ENCODE measurements around the gene TEKT3.

TEKT3 gene

DNA sequence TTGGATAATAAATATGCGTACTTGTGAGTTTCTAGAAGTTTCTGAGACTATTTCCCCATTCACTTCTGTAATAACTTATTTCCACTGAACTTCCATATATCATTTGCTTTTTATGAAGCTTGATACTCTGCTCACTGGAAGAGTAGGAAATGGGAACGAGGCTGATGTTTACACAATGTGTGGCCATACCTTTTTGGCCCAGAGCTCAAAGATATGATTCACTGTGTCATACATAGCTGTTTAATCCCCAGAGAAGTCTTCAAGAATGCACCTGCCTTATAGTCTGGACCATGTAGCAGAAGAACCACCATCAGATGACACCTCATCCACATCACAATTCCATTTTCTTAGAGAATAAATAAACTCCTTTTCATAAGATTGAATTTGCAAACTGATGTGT lies 40.3 kb upstream of the TEKT3 start:
- Histone ChIP-seq H3K36me3 (ENCODE audit: insufficient read depth, low read length) (no peaks in the 10 kb centered on the region), H3K4me2 (ENCODE audit: low read length) (no peak overlapping the region), H3K9me2 (ENCODE audit: low read depth, low read length) (no peaks in the 10 kb centered on the region), H3K4me1 (ENCODE audit: insufficient read depth, low read length, severe bottlenecking) (no peaks in the 10 kb centered on the region), H3F3A (ENCODE audit: insufficient read depth, low read length) (no peaks in the 10 kb centered on the region), H3K9me3 (ENCODE audit: low read length) (no peaks in the 10 kb centered on the region), H3K27me3 (ENCODE audit: insufficient read depth, low read length) (no peaks in the 10 kb centered on the region), H3K79me2 (ENCODE audit: insufficient read depth, low read length) (no peaks in the 10 kb centered on the region), H3K27ac (ENCODE audit: low read depth, low read length, poor library complexity, severe bottlenecking) (no peak overlapping the region), H2AFZ (ENCODE audit: low read length) (no peak overlapping the region), H3K9ac (ENCODE audit: low read length) (no peak overlapping the region), H3K4me3 (ENCODE audit: low read depth, low read length, poor library complexity, severe bottlenecking) (no peak overlapping the region), H4K20me1 (ENCODE audit: insufficient read depth, low read length) (no peaks in the 10 kb centered on the region)
- TF ChIP-seq, protein P1, sequence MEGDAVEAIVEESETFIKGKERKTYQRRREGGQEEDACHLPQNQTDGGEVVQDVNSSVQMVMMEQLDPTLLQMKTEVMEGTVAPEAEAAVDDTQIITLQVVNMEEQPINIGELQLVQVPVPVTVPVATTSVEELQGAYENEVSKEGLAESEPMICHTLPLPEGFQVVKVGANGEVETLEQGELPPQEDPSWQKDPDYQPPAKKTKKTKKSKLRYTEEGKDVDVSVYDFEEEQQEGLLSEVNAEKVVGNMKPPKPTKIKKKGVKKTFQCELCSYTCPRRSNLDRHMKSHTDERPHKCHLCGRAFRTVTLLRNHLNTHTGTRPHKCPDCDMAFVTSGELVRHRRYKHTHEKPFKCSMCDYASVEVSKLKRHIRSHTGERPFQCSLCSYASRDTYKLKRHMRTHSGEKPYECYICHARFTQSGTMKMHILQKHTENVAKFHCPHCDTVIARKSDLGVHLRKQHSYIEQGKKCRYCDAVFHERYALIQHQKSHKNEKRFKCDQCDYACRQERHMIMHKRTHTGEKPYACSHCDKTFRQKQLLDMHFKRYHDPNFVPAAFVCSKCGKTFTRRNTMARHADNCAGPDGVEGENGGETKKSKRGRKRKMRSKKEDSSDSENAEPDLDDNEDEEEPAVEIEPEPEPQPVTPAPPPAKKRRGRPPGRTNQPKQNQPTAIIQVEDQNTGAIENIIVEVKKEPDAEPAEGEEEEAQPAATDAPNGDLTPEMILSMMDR (IDR thresholded peaks at IDR 0.05; ENCODE audit: low read length): no peak
- no peak for TF ChIP-seq EZH2 (IDR thresholded peaks at IDR 0.05; ENCODE audit: borderline replicate concordance, low read length)

DNA sequence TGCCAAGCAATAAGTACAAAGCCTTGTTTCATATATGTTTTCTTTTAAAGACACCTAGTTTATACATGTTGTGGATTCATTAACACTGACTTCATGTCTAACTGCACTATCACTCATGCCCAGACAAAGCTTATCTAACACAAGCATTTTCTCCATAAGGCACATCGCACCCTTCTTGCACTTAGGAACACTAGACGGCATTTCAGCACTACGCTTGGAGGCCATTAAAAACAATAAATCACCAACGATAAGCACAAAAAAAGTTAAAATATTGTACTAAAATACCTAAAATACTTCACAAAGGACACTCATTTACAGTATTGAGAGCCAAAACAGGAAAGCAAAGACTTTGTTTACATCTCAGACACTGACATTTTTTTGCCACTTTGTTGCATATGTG lies 39.0 kb upstream of the TEKT3 start:
- Histone ChIP-seq H3K27me3 (ENCODE audit: insufficient read depth, low read length) (no peaks in the 10 kb centered on the region), H3K9me3 (ENCODE audit: low read length) (no peaks in the 10 kb centered on the region), H3F3A (ENCODE audit: insufficient read depth, low read length) (no peaks in the 10 kb centered on the region), H3K79me2 (ENCODE audit: insufficient read depth, low read length) (no peaks in the 10 kb centered on the region), H3K27ac (ENCODE audit: low read depth, low read length, poor library complexity, severe bottlenecking) (no peak overlapping the region), H3K4me1 (ENCODE audit: insufficient read depth, low read length, severe bottlenecking) (no peaks in the 10 kb centered on the region), H3K4me2 (ENCODE audit: low read length) (no peak overlapping the region), H3K9me2 (ENCODE audit: low read depth, low read length) (no peaks in the 10 kb centered on the region), H4K20me1 (ENCODE audit: insufficient read depth, low read length) (no peaks in the 10 kb centered on the region), H3K36me3 (ENCODE audit: insufficient read depth, low read length) (no peaks in the 10 kb centered on the region), H3K9ac (ENCODE audit: low read length) (no peak overlapping the region), H3K4me3 (ENCODE audit: low read depth, low read length, poor library complexity, severe bottlenecking) (no peak overlapping the region), H2AFZ (ENCODE audit: low read length) (no peak overlapping the region)
- TF ChIP-seq, protein P1 (IDR thresholded peaks at IDR 0.05; ENCODE audit: low read length): no peak
- TF ChIP-seq EZH2 (IDR thresholded peaks at IDR 0.05; ENCODE audit: borderline replicate concordance, low read length): no peak

DNA sequence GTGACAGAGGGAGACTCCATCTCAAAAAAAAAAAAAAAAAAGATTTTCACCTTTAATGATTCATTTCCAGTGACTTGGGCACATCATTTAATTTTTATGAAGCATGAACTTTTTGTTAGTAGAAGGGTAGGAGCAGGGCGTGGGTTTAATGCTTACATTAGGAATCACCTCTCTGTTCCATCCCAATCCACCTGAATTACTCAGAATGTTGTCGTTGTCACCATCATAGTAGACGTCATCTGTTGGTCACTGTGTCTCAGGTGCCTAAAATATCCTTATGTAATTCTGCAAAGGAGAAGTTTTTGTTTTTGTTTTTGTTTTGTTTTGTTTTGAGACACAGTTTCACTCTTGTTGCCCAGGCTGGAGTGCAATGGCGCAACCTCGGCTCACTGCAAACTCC lies 38.3 kb upstream of the TEKT3 start:
- Histone ChIP-seq H3K27me3 (ENCODE audit: insufficient read depth, low read length) (no peaks in the 10 kb centered on the region), H3K9me3 (ENCODE audit: low read length) (no peaks in the 10 kb centered on the region), H3K9ac (ENCODE audit: low read length) (no peak overlapping the region), H2AFZ (ENCODE audit: low read length) (no peak overlapping the region), H3K79me2 (ENCODE audit: insufficient read depth, low read length) (no peaks in the 10 kb centered on the region), H3K36me3 (ENCODE audit: insufficient read depth, low read length) (no peaks in the 10 kb centered on the region), H3K27ac (ENCODE audit: low read depth, low read length, poor library complexity, severe bottlenecking) (no peak overlapping the region), H3K4me1 (ENCODE audit: insufficient read depth, low read length, severe bottlenecking) (no peaks in the 10 kb centered on the region), H4K20me1 (ENCODE audit: insufficient read depth, low read length) (no peaks in the 10 kb centered on the region), H3K4me3 (ENCODE audit: low read depth, low read length, poor library complexity, severe bottlenecking) (no peak overlapping the region), H3K9me2 (ENCODE audit: low read depth, low read length) (no peaks in the 10 kb centered on the region), H3F3A (ENCODE audit: insufficient read depth, low read length) (no peaks in the 10 kb centered on the region), H3K4me2 (ENCODE audit: low read length) (no peak overlapping the region)
- TF ChIP-seq, protein P1 (IDR thresholded peaks at IDR 0.05; ENCODE audit: low read length): no peak
- no peak for TF ChIP-seq EZH2 (IDR thresholded peaks at IDR 0.05; ENCODE audit: borderline replicate concordance, low read length)
